ENCODE measurements around the gene CYP4F22. TPM values are rescaled to one million over a fixed set of nuclear protein-coding genes. Genes with fewer than 3 reads are reported as not detected.
A peak's percentile ranks its signal among the peaks of the same experiment; 100 is the strongest.
"Not testable (repeated sequence)": the region's sequence is repeated elsewhere in the genome, so short reads cannot be mapped to it uniquely, and the experiment has no call there.

Gene CYP4F22
- total RNA-seq, 6 donors from 2014 or later, result 0.11 to 3.1 (median 0.20) TPM; not detected in 1

GRCh38 chr19:15529774-15530372, 21.5 kb downstream of the CYP4F22 start:
- no peaks in the 10 kb centered on the region for H3K36me3 ChIP-seq
- WGBS, 2 donors, result 58 to 64% methylated on average over 5 to 8 of the region's 8 CpGs
- H3K4me3 ChIP-seq, result no peak overlapping the region
- H3K27me3 ChIP-seq, result no peaks in the 10 kb centered on the region
- TF ChIP-seq EP300 (IDR thresholded peaks at IDR 0.05), result no peak
- TF ChIP-seq, protein P1, sequence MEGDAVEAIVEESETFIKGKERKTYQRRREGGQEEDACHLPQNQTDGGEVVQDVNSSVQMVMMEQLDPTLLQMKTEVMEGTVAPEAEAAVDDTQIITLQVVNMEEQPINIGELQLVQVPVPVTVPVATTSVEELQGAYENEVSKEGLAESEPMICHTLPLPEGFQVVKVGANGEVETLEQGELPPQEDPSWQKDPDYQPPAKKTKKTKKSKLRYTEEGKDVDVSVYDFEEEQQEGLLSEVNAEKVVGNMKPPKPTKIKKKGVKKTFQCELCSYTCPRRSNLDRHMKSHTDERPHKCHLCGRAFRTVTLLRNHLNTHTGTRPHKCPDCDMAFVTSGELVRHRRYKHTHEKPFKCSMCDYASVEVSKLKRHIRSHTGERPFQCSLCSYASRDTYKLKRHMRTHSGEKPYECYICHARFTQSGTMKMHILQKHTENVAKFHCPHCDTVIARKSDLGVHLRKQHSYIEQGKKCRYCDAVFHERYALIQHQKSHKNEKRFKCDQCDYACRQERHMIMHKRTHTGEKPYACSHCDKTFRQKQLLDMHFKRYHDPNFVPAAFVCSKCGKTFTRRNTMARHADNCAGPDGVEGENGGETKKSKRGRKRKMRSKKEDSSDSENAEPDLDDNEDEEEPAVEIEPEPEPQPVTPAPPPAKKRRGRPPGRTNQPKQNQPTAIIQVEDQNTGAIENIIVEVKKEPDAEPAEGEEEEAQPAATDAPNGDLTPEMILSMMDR (IDR thresholded peaks at IDR 0.05), result no peak
- TF ChIP-seq POLR2AphosphoS5 (IDR thresholded peaks at IDR 0.05), result no peak
- no peak for TF ChIP-seq POLR2A (IDR thresholded peaks at IDR 0.05)
- H3K9me3 ChIP-seq, result no peaks in the 10 kb centered on the region
- DNase-seq (no peak), ATAC-seq (ENCODE audit: low FRiP score in 2 of 2) (peak in 1 of 2 donors; percentile 68)
- no peak overlapping the region for H3K27ac ChIP-seq
- H3K4me1 ChIP-seq, result peaks cover 0 to 5% (median 2%) of the 10 kb centered on the region in 4 donors

GRCh38 chr19:15532779-15533521, 24.6 kb downstream of the CYP4F22 start:
- TF ChIP-seq POLR2A (IDR thresholded peaks at IDR 0.05), result no peak
- no peak for TF ChIP-seq POLR2AphosphoS5 (IDR thresholded peaks at IDR 0.05)
- no peak for TF ChIP-seq EP300 (IDR thresholded peaks at IDR 0.05)
- TF ChIP-seq, protein P1 (IDR thresholded peaks at IDR 0.05), result no peak
- DNase-seq, result no peak
- H3K4me3 ChIP-seq, result no peak overlapping the region
- no peaks in the 10 kb centered on the region for H3K27me3 ChIP-seq
- H3K4me1 ChIP-seq, result peaks cover 0 to 5% (median 2%) of the 10 kb centered on the region in 4 donors
- ATAC-seq (ENCODE audit: low FRiP score in 2 of 2), result no peak
- no peaks in the 10 kb centered on the region for H3K36me3 ChIP-seq
- no peak overlapping the region for H3K27ac ChIP-seq
- no peaks in the 10 kb centered on the region for H3K9me3 ChIP-seq
- 44 to 51% methylated on average over 2 of the region's 2 CpGs for WGBS, 2 donors

- not testable (repeated sequence) for H3K27me3 ChIP-seq
Measured at GRCh38 chr19:15533522-15533830, 25.2 kb downstream of the CYP4F22 start.

DNA sequence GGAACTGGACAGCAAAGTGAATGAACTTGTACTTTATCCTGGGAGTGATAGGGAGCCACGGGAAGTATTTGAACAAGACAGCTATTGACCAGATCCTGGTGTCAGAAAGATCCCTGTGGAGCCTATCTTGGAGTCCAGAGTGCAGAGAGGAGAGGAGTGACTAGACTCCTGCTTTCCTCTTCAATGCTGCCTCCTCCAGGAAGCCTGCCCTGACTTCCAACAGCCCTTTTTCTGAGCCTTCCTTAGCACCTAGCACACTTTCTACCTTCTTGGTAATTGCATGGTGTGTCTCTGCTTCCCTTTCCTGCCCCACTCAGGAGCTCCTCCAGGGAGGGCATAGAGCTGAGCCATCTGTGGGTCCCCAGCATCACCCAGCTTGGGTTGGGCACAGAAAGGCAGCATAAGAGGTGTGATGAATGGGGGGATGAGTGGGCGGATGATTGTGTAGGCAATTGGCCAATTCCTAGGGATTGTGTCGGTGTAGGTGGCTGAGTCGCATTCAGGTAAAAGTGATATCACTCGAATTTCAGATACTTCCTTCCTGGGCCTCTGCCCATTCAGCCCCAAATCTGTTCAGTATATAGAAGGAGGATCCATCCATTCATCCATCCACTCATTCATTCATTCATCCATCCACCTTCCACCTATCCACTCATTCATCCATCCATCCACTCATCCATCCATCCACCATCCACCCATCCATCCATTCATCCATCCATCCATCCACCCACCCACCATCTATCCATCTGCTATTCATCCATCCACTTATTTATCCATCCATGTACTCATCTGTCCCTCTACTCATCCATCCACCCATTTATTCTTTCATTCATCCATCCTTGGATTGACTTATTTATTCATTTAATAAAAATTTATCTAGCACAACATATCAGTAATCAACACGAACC, 26.9 kb downstream of the CYP4F22 start:
- TF ChIP-seq EP300 (IDR thresholded peaks at IDR 0.05) (no peak), POLR2AphosphoS5 (IDR thresholded peaks at IDR 0.05) (no peak), POLR2A (IDR thresholded peaks at IDR 0.05) (no peak)
- TF ChIP-seq, protein P1 (IDR thresholded peaks at IDR 0.05), result no peak
- Histone ChIP-seq H3K27me3 (no peaks in the 10 kb centered on the region), H3K4me3 (no peak overlapping the region), H3K36me3 (no peaks in the 10 kb centered on the region), H3K9me3 (no peaks in the 10 kb centered on the region), H3K4me1 (peaks cover 0 to 5% (median 2%) of the 10 kb centered on the region in 4 donors), H3K27ac (no peak overlapping the region)
- WGBS, 2 donors, result 60 to 76% methylated on average over 6 of the region's 6 CpGs
- no peak for DNase-seq
- ATAC-seq (ENCODE audit: low FRiP score in 2 of 2), result no peak

More at GRCh38 chr19:15533522-15533830, 25.2 kb downstream of the CYP4F22 start:
- not testable (repeated sequence) for H3K4me1 ChIP-seq; H3K9me3 ChIP-seq; ATAC-seq (ENCODE audit: low FRiP score in 2 of 2); H3K36me3 ChIP-seq; DNase-seq; H3K4me3 ChIP-seq; H3K27ac ChIP-seq
- WGBS, 2 donors, result 62 to 72% methylated on average over 4 of the region's 4 CpGs

DNA sequence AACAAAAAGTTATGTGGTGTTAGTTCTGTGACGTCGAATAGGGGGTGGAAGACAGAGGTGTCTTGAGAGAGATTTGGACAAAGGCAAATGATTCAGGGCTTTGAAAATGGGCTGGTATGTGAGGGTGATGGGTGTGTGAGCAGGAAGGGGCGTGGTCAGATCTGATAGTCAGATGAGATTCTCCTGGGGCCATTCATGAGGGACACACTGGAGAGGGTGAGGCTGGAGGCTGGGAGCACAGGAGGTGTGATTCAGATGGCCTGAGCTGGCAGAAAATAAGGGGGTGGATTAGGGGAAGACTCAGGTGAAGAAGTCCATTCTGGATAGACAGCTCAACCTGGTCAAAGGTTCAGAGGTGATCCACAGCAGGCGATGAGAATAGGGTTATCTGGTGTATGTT, 28.0 kb downstream of the CYP4F22 start:
- WGBS, 2 donors, result 43 to 81% methylated on average over 4 of the region's 4 CpGs
- H3K4me3 ChIP-seq, result no peak overlapping the region
- no peaks in the 10 kb centered on the region for H3K36me3 ChIP-seq
- TF ChIP-seq POLR2A (IDR thresholded peaks at IDR 0.05), result no peak
- TF ChIP-seq EP300 (IDR thresholded peaks at IDR 0.05), result no peak
- TF ChIP-seq, protein P1 (IDR thresholded peaks at IDR 0.05), result no peak
- no peak for TF ChIP-seq POLR2AphosphoS5 (IDR thresholded peaks at IDR 0.05)
- no peaks in the 10 kb centered on the region for H3K9me3 ChIP-seq
- no peak for DNase-seq
- peaks cover 0 to 5% (median 2%) of the 10 kb centered on the region in 4 donors for H3K4me1 ChIP-seq
- H3K27ac ChIP-seq, result no peak overlapping the region
- no peaks in the 10 kb centered on the region for H3K27me3 ChIP-seq
- no peak for ATAC-seq (ENCODE audit: low FRiP score in 2 of 2)
